Measurements from ENCODE around the gene POLN.

POLN gene

DNA sequence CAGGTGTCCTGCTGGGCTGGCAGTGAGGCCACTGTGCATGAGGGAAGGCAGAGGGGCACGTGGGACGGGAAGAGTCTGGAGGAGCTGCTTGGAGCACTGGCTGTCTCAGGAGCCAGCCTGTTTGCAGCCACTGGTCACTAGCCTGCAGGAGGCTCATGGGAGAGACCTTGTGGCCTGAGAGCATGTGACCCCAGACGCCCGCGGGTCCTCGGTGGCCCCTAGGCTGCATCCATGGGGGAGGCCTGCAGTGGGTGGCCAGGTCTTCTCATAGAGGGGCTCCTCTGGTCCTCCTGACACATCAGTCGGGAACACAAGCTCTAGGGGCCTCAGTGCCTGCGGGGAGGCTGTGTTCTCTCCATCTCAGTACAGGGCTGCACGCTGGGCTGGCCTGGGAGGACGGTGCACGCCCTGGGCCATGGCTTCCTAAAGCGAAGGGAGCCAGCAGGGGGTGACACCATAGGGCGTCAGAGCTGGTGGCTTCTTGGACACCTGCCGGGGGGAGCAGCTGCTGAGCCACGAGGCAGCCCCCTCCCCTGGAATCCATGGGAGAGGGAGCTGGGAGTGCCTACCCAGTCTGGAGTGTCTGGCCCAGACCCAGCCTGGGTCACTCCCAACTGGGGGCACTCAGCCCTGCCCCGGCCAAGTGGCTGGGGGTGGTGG, 170.5 kb downstream of the POLN start:
- no peak for DNase-seq (ENCODE audit: low spot score)

DNA sequence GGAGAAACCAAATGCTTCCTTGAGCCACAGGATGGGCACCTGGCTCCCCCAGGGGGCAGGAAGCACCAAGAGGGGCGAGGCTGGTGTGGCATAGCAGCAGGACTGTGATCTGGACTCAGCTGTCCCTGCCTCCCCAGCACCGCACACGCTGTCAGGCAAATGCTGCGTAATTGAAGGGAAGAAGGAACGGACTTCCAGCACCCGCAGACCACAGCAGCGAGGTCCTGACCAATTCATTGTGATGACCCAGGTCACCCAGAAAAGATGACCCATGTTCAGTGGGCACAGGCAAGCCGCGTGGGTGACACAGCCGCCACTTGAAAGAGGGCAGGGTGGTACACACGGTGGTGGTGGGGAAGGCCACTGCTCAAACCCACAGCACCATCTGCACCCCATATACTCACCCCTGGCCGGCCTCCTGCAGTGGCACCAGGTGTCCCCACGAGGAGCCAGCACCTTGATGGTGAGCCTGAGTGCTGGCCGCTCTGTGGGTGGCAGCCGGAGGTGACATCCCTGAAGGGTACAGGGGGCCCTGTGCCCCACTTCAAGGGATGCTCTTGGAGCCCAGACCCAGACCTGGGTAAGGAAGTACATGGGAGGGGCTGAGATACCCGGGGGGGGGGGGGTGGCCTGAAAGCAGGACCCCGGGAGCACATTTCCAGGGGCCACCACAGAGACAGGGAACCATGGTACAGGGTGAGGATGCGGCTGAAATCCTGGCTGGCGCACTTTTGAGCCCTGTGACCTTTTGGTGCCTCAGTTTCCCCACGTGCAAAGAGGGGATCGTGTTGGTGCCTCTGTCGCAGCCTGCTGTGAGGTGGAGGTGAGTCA, 171.3 kb downstream of the POLN start:
- no peak for DNase-seq (ENCODE audit: low spot score)

DNA sequence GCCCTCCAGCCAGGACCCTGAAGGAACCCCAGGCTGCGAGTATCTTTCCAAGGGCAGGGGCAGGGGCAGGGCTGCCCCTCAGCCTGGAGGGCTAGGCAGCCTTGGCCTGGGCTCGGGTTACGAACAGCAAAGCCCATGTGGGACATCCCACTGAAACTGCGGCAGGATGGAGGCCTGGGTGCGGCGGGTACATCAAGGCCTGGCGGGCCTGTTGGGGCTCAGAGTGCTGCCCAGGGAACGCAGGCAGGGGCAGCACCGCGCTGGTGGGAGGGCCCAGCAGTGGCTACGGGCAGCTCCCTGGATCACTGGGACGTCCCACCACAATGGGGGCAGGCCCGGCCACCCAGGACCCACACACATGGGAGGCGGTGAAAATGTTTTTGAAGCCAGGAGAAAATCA, 171.9 kb downstream of the POLN start:
- DNase-seq (ENCODE audit: low spot score): no peak

DNA sequence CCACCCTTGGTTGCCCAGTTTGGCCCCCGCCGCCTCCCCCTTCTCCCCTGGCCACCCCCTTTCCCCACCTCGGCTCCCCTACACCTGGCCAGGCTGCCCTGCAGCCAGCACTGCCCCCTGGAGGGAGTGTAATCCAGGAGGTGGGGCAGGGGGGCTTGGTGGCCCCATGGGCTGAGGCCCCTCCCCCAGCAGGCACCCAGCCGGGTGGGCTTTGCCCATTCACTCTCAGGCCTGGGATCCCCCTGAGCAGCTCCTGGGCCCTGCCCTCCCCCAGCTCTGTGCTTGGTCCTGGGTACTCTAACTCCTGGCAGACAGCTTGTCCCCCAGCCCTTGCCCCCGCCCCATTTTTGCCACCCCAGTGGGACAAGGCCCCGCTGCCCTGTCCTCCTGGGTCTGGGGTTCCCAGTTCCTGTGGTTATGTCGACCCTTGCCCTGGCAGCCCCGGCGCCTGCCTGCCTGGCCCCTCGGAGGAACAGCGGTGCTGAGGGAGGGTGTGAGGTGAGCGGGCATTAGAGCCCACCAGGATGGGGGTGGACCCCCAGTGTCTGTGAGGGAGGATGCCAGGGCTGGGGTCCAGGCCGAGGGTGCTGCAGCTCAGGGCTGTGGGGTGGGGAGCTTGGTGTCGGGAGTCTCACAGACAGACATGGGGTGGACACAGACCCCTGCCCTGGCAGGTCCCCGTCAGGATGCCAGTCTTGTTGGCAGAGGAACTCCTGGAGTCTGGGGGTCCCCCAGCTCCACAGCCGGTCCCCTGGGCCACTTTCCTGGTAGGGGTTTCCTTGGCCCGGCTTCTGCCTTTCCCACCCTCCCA, 172.6 kb downstream of the POLN start:
- DNase-seq (ENCODE audit: low spot score): no peak

DNA sequence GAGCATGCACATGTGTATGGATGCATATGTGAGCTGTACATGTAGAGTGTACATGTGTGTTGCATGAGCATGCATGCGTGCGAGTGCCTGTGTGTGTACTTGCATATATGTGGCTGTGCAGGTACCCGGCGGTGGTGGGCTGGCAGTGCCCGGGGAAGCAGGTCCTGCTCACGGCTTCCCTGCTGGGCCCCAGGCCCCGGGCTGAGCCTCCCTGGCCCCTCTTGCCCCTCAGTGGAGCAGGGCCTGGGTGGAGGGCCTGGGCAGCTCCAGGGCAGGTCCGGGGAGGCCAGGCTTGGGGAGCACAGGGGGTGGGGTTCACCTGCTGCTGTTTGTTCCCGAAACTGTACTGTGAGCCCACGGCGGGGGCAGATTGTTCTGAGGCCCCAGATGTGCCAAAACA, 173.4 kb downstream of the POLN start:
- no peak for DNase-seq (ENCODE audit: low spot score)

DNA sequence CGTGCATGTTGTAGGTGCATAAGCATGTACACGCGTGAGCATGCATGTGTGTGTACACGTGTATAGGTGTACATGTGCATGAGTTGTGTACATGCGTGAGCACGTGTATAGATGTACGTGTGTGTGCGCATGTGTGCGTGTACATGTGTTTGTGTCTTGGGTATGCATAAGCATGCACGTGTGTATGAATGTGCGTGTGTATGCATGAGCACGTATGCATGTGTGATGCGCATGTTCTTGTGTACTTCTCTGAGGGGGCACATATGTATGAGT, 173.8 kb downstream of the POLN start:
- DNase-seq (ENCODE audit: low spot score): no peak

DNA sequence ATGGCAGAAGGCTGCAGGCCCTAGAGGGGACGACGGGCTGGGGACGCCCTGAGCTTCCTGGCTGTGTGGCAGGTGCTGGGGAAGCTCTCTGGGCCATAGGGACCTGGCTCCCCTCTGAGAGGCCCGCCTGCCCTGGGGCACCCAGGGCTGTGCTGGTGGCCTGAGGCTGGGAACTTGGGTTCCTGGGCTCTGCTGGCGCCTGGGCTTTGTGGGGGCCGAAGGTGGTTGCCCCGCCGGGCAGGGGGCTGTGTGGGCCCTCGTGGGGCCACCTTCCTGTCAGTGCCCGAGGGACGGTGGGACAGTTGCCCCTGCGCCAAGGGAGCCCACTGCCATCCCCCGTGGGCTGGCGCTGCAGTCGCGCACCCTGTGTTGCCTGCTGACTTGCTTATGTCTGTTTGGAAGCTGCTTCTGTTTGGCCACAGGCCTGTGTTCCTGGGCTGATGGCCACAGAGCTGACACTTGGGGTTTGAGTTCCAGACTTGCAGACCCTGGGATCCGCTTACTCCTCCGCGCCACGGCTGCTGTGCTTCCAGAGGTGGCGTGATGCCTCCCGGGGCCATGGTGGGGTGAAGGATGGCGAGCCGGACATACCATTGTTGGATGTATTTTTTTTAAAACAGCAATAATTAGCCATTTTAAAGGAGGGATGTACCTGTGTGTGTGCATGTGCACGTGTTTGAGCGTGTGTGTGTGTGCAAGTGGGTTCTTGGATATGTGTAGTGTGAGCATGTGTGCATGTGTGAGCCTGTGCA, 174.3 kb downstream of the POLN start:
- DNase-seq (ENCODE audit: low spot score): no peak

DNA sequence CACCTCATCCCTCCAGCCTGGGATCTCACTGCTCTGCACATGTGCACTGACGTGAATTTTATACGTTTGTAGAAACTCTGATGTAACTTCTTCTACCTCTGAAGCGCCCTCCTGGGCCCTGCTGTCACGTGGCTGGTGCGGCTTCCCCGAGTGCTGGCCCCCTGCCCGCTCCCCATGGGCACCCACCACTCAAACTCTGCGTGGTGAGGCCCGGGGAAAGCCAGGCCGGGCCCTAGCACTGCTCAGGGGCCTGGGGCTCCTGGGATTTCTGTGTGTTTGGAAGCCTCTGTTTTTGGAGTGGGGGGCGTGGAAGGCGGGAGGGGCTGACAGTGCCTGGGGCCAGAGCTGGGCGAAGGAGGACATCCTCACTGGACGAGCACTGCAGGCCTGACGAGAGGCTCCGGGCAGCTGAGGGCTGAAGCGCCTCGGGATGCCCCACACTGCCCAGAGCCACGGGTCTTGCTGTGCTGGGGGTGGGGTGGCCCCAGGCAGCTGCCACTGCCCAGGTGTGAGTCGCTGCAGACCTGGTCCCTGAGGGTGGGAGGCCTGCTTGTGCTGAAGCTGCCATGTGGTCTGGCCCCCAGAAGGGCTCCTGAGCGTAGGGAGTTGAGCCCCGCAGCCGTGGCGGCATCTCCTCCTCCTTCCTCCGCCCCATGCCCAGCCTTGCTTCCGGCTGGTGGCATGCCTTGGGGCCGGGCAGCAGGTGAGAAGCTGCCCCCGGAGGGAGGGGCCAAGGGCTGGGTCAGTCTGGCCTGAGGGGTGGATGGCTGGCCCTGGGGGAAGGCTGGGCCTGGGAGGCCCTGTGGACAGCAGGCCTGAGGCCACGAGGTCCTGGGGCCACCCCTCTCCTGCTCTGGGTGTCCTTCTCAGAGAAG, 175.1 kb downstream of the POLN start:
- no peak for DNase-seq (ENCODE audit: low spot score)

DNA sequence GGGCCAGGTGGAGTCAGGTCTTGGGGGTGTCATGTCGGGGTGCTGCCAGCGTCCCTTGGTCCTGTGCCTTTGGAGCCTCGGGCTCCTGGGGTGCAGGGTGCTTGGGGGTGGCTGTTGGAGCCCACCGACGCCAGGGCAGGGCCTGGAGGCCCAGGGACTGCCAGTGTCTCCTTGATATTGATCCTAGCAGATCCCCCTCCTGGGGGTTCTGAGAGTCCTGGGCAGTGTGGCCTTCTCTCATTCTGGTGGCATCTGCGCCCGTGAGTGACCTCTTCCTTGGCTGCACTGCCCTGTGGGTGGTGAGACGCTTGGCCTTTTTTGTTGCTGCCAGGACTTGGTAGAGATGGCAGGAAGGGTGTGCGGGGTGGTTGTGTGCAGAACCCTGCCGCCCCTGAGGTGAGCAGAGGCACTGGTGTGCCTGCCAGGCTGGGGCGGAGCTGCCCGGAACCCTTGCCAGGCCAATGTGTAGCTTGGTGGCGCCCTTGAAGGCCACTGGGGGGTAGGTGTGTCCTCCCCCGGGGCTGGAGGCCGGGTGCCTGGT, 175.8 kb downstream of the POLN start:
- DNase-seq (ENCODE audit: low spot score): no peak

DNA sequence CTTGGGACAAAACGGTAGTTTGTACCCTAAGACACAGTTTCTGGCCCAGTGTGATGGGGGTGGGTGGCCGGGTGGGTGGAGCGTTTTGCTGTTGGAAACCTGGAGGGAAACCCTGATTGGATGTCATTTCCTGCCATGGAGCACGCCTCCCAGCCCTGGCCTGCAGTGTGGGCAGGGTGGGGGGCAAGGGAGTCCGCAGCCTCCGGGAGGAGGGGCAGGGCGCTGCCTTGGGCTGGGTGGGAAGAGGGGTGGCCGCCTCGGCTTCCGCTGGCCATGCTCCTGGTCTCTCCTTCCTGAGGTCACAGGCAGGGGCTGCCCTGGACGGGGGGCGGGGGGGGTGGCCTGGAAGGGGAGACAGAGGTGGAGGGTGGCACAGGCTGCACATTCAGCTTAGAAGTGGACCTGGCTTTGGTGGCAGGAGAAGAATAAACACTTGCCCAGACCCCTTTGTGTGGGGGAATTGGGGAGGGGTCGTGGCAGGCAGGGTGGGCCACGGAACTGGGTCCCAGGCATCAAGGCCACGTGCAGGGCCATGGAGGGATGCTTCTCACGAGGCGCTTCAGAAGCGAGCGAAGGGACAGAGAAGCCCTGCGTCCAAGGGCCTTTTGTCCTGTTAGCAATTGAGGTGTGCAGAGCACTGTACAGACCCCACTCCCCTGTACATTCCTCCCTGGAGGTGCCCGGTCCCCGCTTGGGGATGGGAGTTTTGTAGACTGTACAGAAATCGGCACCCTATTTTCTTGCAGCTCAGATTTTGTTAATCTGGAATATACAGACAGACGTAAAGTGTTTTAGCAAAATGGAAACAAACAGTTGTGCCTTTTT, 176.6 kb downstream of the POLN start:
- no peak for DNase-seq (ENCODE audit: low spot score)

DNA sequence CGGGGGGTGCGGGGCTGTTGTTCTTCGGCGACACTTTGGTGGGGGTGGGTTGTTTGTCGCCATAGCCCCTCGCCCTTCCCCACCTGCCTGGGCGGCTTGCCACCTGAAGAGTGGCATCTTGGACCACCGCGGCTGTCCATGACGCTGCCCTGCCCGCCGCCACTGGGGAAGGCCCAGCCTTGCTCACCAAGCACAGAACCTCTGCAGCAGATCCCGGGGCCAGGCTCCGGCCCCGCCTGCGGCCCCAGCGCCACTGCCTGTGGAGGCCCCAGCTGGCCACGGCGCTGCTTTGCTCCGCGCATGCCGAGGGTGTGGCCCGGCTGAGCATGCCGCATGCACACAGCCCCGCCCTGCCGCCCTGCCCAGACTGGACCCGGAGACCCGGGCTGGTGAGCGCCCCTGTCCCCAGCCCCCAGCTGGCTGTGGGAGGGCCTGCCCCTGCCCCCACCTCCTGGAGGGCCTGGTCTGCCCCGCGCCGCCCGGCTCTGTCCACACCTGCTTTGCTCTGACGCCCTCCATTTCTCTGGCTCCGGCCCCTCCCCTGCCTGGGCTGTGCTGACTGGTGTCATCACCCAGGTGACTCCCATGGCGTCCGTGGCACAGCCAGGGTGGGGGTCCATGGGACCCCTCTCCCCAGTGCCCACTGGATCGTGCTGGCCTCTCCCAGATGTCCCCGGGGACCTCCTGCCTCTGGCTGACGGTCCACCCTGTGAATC, 177.5 kb downstream of the POLN start:
- DNase-seq (ENCODE audit: low spot score): no peak

DNA sequence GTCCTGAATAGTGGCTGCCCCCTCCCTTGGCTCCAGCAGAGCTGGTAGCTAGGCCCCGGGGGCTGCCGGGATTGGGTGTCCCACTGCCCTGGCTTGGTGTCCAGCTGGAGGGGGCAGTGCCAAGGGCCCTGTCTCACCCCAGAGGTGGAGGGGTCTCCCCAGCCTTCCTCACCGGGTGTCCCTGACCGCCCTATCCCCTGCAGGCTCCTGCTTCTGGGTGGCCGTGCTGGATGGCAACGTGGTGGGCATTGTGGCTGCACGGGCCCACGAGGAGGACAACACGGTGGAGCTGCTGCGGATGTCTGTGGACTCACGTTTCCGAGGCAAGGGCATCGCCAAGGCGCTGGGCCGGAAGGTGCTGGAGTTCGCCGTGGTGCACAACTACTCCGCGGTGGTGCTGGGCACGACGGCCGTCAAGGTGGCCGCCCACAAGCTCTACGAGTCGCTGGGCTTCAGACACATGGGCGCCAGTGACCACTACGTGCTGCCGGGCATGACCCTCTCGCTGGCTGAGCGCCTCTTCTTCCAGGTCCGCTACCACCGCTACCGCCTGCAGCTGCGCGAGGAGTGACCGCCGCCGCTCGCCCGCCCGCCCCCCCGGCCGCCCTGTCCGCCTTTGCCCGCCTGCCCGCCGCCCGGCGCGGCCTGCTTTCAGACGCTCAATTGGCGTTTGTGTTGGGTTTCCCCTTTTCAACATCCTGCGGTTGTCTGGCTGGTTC, 178.2 kb downstream of the POLN start:
- DNase-seq (ENCODE audit: low spot score): no peak

DNA sequence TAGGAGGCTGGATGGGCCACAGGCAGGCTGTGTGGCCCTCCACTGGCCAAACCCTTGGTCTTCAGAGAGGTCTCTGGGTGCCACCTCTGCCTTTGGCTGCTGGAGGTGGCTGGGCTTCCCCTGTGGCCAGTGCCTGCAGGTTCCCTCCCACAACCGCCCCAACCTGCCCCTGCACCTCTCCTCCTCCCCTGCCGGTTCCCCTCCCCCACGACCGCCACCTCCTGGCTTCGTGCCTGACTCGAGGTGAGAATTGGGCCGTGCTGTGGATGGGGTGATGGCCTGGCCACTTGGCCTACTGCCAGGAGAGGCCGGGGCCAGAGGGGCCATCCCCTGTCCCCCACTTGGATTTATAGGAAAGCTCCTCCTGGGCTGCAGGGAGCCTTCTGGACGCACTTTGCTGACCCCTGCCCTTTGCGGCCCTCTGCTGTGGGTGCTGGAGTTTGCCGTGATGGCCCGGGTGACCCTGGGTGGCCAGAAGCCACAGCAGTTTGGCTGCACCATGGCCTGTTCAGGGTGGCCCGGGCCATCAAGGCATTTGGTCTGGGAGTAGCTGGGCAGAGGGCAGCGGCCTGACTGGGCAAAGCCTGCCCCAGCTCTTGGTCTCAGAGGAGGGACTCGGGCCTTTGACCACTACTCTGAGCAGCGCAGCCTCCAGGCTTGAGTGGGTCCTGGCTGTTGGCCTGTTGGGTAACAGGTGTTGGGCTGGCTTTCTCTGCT, 179.0 kb downstream of the POLN start:
- DNase-seq (ENCODE audit: low spot score): no peak

DNA sequence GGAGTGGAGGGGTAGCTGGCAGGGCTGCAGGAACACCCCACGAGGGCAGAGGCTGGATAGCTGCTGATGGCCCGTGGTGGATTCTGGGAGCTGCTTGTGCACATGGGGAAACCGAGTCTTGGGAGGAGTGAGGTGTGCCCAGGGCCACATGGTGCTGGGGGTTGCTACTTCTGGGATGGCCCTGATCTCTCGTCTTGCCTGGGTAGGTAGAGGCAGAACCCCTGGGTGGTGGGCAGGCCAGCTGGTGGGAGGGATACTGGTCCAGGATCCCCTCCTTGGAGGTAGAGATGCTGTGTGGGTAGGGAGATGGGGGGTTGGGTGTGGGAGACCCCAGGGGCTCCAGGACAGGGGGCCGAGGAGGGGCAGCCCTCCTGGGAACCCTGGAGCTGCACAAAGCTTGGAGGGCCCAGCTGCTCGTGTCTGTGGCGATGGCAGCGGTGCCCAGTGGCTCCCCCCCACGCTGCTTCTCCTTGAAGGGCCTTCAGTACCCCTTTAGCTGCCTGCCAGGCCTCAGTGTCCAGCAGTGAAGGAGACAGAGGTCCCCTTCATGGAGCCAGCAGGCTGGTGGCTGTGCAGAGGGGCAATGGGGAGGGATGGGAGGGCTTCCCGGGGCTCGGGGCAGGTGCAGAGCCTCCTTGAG, 179.6 kb downstream of the POLN start:
- DNase-seq (ENCODE audit: low spot score): no peak

DNA sequence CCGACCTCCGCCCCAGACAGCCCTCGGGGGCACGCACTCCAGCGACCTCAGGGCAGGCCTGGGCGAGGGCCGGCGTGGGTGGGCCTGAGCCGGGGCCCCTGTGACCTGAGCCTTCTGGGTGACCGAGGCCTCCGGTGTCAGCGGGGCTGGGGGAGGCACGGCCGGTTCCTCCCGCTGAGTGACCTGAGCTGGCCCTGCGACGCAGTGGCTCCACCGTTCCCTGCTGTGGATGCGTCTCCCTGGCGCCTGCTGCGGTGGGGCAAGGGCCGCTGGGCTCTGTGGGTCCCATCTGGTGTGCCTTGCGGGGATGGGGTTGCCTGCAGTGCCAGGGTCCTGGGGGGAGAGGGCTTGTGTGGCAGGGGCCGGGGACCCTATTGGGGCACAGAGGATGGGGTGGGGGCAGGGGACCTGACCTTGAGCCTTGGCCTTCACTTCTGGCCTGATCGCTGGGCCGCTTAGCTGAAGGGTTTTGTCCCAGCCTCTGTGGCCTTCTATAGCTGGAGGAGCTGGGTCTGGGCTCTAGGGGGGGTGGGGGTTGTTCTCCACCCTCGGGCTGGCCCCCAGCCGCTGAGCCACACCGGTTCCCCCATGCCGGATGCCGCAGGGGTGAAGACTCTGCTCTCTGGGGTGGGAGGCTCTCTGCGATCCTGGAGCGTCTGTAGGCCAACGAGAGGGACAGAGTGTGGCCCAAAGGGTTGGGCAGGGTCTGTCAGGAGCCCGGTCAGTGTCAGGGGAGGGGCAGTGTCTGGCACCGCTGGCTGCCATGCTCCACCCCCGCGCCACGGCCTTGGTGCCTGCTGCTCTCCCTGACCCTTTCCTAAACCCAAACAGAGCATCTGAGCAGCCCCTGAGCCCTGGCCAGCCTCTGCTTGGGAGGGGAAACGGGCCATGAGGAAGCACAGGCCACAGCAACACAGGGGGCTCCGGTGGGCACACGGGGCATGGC, 180.5 kb downstream of the POLN start:
- no peak for DNase-seq (ENCODE audit: low spot score)

DNA sequence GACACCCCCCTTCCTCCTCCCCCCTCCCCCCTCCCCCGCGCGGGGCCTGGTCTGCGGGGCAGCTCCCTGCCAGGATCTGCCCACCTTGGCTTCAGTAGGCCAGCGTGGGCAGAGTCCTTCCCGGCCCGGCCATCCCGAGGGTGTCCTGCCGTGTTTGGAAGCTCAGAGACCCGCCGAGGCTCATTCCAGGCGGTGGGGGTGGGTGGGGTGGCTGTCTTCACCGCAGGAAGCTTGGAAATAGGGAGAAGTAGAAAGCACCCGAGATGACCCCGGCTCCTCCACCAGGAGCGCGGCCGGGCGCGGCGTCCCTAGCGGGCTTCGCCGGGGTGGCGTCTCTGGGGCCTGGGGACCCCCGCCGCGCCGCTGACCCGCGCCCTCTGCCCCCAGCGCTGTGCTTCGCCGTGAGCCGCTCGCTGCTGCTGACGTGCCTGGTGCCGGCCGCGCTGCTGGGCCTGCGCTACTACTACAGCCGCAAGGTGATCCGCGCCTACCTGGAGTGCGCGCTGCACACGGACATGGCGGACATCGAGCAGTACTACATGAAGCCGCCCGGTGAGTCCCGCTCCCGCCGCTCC, 181.2 kb downstream of the POLN start:
- DNase-seq (ENCODE audit: low spot score): no peak

Data from SK-N-DZ (cell line).